NT2/D1 (cell line): ENCODE data around the gene NLK.
"Not testable (repeated sequence)": the region's sequence is repeated elsewhere in the genome, so short reads cannot be mapped to it uniquely, and the experiment has no call there.

ENCODE experiments used
- DNase-seq: peaks from one replicate; pipeline ENCODE4 v3.0.0-alpha.2; 2011; ENCODE audit warnings: low read depth, low spot score
- H3K27me3 ChIP-seq: 2 replicates; pipeline ENCODE4 v1.6.0; 2011; ENCODE audit warnings: mild to moderate bottlenecking; ENCODE audit not compliant: insufficient read length, insufficient read depth
- H3K36me3 ChIP-seq: 2 replicates; pipeline ENCODE4 v1.6.1; 2011; ENCODE audit warnings: mild to moderate bottlenecking, low read length, mixed read lengths; ENCODE audit not compliant: insufficient read depth, insufficient read length
- H3K4me1 ChIP-seq: 2 replicates; pipeline ENCODE4 v1.5.1; 2011; ENCODE audit not compliant: insufficient read depth, insufficient read length
- H3K4me3 ChIP-seq: 2 replicates; pipeline ENCODE4 v1.5.1; 2011; ENCODE audit warnings: low read depth; ENCODE audit not compliant: insufficient read length
- H3K9ac ChIP-seq: 2 replicates; pipeline ENCODE4 v1.6.0; 2011; ENCODE audit warnings: low read depth; ENCODE audit not compliant: insufficient read length
- H3K9me3 ChIP-seq: 2 replicates; pipeline ENCODE4 v1.5.1; 2011; ENCODE audit warnings: mild to moderate bottlenecking, low read length; ENCODE audit not compliant: insufficient read depth
- SUZ12 ChIP-seq: IDR thresholded peaks from 2 replicates; pipeline ENCODE4 v1.6.1; 2011; ENCODE audit not compliant: insufficient read length, insufficient read depth; ENCODE audit errors: extremely low read depth
- YY1 ChIP-seq: IDR thresholded peaks from 2 replicates; pipeline ENCODE4 v1.6.1; 2011; ENCODE audit not compliant: insufficient read length, insufficient read depth
- ZNF274 ChIP-seq: IDR thresholded peaks from 2 replicates; pipeline ENCODE4 v1.6.1; 2011; ENCODE audit warnings: mild to moderate bottlenecking, low read depth, low read length

Gene NLK

DNA sequence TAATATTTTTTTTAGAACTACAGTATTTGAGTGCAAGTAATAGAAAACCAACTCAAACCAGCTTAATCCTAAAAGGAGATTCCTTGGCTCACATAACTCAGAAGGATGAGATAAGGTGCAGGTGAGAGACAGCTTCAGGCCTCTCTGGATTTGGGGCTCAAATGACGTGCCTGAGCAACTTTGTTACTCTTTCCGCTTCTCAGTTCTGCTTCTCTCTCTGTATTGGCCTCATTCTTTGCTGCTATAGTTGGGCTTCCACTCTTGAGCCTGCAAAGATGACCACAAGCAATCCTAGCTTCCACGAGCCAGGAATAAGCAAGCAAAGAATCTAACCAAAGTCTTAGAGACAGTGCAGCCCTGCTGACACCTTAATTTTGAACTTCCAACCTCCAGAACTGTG lies 45.0 kb upstream of the NLK start:
- Histone ChIP-seq H3K36me3 (no peaks in the 10 kb centered on the region), H3K4me1 (no peaks in the 10 kb centered on the region), H3K9ac (no peak overlapping the region), H3K27me3 (peaks cover 17% of the 10 kb centered on the region), H3K9me3 (no peaks in the 10 kb centered on the region), H3K4me3 (no peak overlapping the region)
- no peak for TF ChIP-seq YY1
- TF ChIP-seq ZNF274 = no peak
- no peak for TF ChIP-seq SUZ12
- no peak for DNase-seq

DNA sequence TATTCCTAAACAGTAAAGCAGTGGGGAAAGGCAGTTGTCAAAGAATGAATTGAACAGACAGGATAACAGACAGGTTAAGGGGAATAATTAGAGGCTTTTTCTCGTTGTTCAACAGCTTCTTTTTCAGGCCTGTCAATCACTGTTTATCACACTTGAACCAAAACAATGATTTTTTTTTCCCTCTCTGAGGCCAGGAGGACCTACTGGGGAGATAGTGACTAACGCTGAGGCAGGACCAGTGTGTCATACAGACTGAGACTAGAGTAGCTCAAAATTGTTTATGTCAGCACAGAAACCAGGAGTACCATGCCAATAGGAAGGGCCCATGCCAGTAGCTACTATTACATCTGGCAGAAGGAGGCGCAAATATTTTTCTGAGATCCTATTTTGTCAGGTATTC lies 41.3 kb upstream of the NLK start:
- H3K36me3 ChIP-seq = no peaks in the 10 kb centered on the region
- no peak for TF ChIP-seq SUZ12
- TF ChIP-seq ZNF274 = no peak
- TF ChIP-seq YY1 = no peak
- DNase-seq = no peak

DNA sequence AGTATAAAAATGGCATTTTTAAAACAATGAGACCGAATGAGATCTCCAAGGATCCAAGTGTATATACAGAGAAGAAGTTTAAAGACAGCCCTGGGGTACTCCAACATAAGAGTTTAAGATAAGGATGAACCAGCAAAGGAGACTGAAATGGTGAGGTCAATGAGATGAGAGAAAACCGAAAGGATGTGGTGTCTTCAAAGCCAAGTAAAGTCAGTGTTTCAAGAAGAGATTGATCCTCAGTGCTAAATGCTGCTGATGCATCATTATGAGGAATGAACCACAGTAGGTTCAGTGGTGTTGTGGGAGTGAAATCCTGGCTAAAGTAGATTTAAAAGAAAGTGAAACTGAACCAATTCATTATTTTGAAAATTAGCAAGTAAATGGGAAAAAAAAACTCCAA lies 38.1 kb upstream of the NLK start:
- Histone ChIP-seq H3K9ac (no peak overlapping the region), H3K4me1 (no peaks in the 10 kb centered on the region), H3K4me3 (no peak overlapping the region), H3K27me3 (peaks cover 20% of the 10 kb centered on the region), H3K9me3 (no peaks in the 10 kb centered on the region), H3K36me3 (no peaks in the 10 kb centered on the region)
- no peak for TF ChIP-seq YY1
- TF ChIP-seq SUZ12 = no peak
- no peak for TF ChIP-seq ZNF274
- DNase-seq = no peak

More for the DNA sequence above, 41.3 kb upstream of the NLK start:
- H3K27me3 ChIP-seq = peaks cover 18% of the 10 kb centered on the region
- H3K9me3 ChIP-seq = no peaks in the 10 kb centered on the region
- H3K4me3 ChIP-seq = no peak overlapping the region
- no peak overlapping the region for H3K9ac ChIP-seq
- no peaks in the 10 kb centered on the region for H3K4me1 ChIP-seq

DNA sequence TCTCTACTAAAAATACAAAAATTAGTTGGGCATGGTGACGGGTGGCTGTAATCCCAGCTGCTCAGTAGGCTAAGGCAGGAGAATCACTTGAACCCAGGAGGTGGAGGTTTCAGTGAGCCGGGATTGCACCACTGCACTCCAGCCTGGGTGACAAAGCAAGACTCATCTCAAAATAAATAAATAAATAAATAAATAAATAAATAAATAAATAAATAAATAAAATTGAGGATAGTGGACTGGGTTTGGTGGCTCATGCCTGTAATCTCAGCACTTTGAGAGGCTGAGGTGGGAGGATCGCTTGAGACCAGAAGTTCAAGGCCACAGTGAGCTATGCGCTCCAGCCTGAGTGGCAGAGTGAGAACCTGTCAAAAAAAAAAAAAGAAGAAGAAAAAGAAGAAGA lies 34.6 kb upstream of the NLK start:
- H3K27me3 ChIP-seq = peaks cover 36% of the 10 kb centered on the region
- H3K4me3 ChIP-seq, H3K4me1 ChIP-seq, H3K36me3 ChIP-seq, DNase-seq, H3K9ac ChIP-seq, H3K9me3 ChIP-seq: not testable (repeated sequence)

DNA sequence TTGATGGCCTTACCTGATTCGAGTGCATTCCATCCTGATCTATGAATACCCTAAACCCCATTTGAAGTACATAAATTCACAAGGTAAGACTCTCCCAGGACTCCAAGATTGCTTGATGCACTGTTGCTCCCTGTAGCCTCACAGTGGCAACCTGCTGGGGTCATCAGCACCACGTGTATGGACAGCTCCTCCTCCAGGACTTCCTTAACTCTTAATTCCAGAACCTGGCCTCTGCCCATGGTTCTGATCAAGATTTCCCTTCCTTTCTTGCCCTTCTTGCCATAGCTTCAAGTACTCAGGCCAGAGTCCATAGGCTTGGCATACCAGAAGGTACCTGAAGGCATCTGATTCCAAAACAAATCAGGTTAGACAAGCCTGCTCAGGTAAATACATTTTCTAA lies 34.0 kb upstream of the NLK start:
- Histone ChIP-seq H3K4me1 (no peaks in the 10 kb centered on the region), H3K36me3 (no peaks in the 10 kb centered on the region), H3K9me3 (no peaks in the 10 kb centered on the region), H3K4me3 (no peak overlapping the region), H3K27me3 (peaks cover 41% of the 10 kb centered on the region), H3K9ac (no peak overlapping the region)
- no peak for TF ChIP-seq YY1
- DNase-seq = peak; percentile 47

DNA sequence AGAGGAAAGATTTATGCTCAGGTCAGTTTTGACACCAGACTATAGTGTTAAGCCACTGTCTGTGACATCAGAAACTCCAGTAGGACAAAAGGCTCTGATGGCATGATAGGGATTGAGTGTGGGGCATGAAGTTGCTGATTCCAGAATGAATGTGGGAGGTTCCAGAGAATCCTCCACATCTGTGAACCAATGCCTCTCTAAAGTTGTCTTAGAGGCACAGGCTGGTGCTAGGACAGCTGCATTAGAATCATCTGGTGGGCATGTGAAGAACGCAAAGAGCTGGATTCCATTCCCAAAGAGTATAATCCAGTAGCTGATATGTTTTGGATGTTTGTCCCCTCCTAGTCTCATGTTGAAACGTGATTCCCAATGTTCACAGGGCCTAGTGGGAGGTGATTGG lies 32.1 kb upstream of the NLK start:
- TF ChIP-seq SUZ12 (no peak), YY1 (no peak), ZNF274 (no peak)
- H3K4me3 ChIP-seq = no peak overlapping the region
- no peak for DNase-seq
- H3K9me3 ChIP-seq = no peaks in the 10 kb centered on the region
- H3K9ac ChIP-seq = no peak overlapping the region
- H3K36me3 ChIP-seq = no peaks in the 10 kb centered on the region
- H3K27me3 ChIP-seq = peaks cover 44% of the 10 kb centered on the region
- H3K4me1 ChIP-seq = no peaks in the 10 kb centered on the region

DNA sequence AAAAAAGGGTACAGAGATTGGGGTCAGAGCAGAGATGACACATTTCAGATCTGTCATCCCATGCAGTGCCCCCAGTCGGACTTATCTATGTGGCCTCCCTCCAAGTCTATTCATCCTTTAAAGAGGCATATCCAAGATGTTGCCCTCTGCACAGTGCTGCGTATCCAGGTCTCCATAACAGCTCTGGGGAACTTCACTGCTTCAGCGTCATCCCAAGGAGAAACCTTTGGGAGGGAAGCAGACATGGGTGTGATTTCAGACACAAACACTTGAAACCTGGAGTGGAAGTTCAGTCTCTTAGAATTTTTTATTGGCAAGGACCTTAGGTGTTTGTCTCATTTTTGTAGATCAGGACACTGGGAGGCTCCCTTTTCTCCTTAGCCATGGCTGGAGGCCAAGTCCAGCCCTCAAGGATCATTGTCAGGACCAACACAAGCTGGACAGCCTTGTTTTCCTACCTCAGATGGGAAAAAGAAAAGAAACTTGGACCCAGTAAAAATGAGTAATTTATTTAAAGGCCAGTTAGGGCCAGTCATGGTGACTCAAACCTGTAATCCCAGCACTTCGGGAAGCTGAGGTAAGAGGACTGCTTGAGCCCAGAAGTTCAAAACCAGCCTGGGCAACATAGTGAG lies 23.9 kb upstream of the NLK start:
- Histone ChIP-seq H3K9ac (no peak overlapping the region), H3K36me3 (no peaks in the 10 kb centered on the region), H3K27me3 (peaks cover 5% of the 10 kb centered on the region), H3K4me3 (no peak overlapping the region), H3K4me1 (no peaks in the 10 kb centered on the region), H3K9me3 (no peaks in the 10 kb centered on the region)
- DNase-seq = no peak
- TF ChIP-seq SUZ12 (no peak), YY1 (no peak), ZNF274 (no peak)

DNA sequence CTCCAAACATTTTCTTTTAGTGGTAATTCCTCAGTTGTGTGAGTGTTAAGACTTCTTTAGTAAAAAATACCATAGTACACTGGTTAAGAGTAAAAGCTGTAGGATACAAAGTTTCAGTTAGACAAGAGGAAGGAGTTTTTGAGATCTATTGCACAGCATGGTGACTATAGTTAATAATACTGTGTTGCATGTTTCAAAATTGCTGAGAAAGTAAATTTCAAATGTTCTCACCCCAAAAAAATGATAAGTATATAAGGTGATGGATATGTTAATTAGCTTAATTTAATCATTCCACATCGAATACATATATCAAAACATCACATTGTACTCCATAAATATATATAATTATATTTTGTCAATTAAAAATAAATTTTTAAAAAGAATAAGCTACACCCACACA lies 22.0 kb upstream of the NLK start:
- Histone ChIP-seq H3K4me1 (no peaks in the 10 kb centered on the region), H3K9ac (no peak overlapping the region), H3K27me3 (peaks cover 2% of the 10 kb centered on the region), H3K9me3 (no peaks in the 10 kb centered on the region), H3K36me3 (no peaks in the 10 kb centered on the region), H3K4me3 (no peak overlapping the region)
- no peak for DNase-seq
- TF ChIP-seq SUZ12 = no peak
